H1 (cell line): ENCODE results near the gene SLC37A1. TPM values are rescaled to one million over a fixed set of nuclear protein-coding genes. Genes with fewer than 3 reads are reported as not detected.

Experiments used
- CTCF ChIA-PET: fragments of 300-600 bp; sonication (Branson Sonifier 250); formaldehyde crosslinking; loops from one replicate; lab custom pipeline; 2021; ENCODE audit not compliant: partially characterized antibody; lab: Charles Lee
- POLR2A ChIA-PET: fragments of 300-600 bp; sonication (Branson Sonifier 250); formaldehyde crosslinking; loops from one replicate; lab custom pipeline; 2021; ENCODE audit warnings: inconsistent platforms; ENCODE audit not compliant: partially characterized antibody; lab: Charles Lee
- DNase-seq, 2 experiments: peaks; one replicate each; pipeline versions ENCODE4 v3.0.0 to v3.0.0-alpha.2; 2010 to 2022; ENCODE audit warnings: low spot score in 2 of 2, low read depth in 1 of 2, mixed read lengths in 1 of 2
- FAIRE-seq: peaks from 2 replicates; lab custom pipeline; 2011; peaks lifted over from hg19 to GRCh38; lab: Jason Lieb, UNC
- H2AFZ ChIP-seq: 2 replicates; pipeline ENCODE4 v1.8.1; 2012; ENCODE audit warnings: low read length, inconsistent platforms
- H2AK5ac ChIP-seq: 2 replicates; pipeline ENCODE4 v1.6.1; 2013; ENCODE audit warnings: low read depth, low read length
- H2BK120ac ChIP-seq: replicated peaks from 2 replicates; pipeline ENCODE3; 2013; ENCODE audit warnings: low read depth, low read length, inconsistent platforms
- H2BK12ac ChIP-seq: 2 replicates; pipeline ENCODE4 v1.6.1; 2013; ENCODE audit warnings: low read depth, low read length
- H2BK15ac ChIP-seq: 2 replicates; pipeline ENCODE4 v1.6.1; 2013; ENCODE audit warnings: low read length
- H2BK20ac ChIP-seq: 2 replicates; pipeline ENCODE4 v1.6.1; 2013; ENCODE audit warnings: low read length
- H2BK5ac ChIP-seq: 2 replicates; pipeline ENCODE4 v1.6.1; 2013; ENCODE audit warnings: low read depth, low read length
- H3K14ac ChIP-seq: 2 replicates; pipeline ENCODE4 v1.6.1; 2013; ENCODE audit warnings: inconsistent platforms; ENCODE audit not compliant: insufficient read length
- H3K18ac ChIP-seq: 2 replicates; pipeline ENCODE4 v1.6.1; 2013; ENCODE audit warnings: low read length; ENCODE audit errors: extremely low read depth
- H3K23ac ChIP-seq: 2 replicates; pipeline ENCODE4 v1.6.1; 2013; ENCODE audit warnings: inconsistent platforms; ENCODE audit not compliant: insufficient read length
- H3K23me2 ChIP-seq: 2 replicates; pipeline ENCODE4 v1.6.1; 2013; ENCODE audit warnings: low read depth, low read length
- H3K27ac ChIP-seq: 2 replicates; pipeline ENCODE4 v1.6.1; 2011; ENCODE audit warnings: low read depth, low read length, inconsistent platforms
- H3K27me3 ChIP-seq, 4 experiments: replicated peaks in 1 of 4; 1 replicate in 1 of 4; 2 replicates in 3 of 4; pipeline versions ENCODE4 v1.6.1 to v1.8.1; 2011 to 2013; ENCODE audit warnings: low read length in 3 of 4, mild to moderate bottlenecking in 3 of 4, inconsistent platforms in 2 of 4, mixed read lengths in 2 of 4, moderate library complexity in 1 of 4; ENCODE audit not compliant: control insufficient read depth in 3 of 4, insufficient read depth in 3 of 4; ENCODE audit errors: extremely low read depth in 1 of 4
- H3K36me3 ChIP-seq, 4 experiments: 2 replicates each; pipeline versions ENCODE4 v1.6.1 to v1.8.1; 2011 to 2013; ENCODE audit warnings: mild to moderate bottlenecking in 4 of 4, low read length in 3 of 4, moderate library complexity in 2 of 4, control low read depth in 1 of 4, inconsistent platforms in 1 of 4; ENCODE audit not compliant: insufficient read depth in 4 of 4, control insufficient read depth in 2 of 4
- H3K4ac ChIP-seq: replicated peaks from 2 replicates; pipeline ENCODE3; 2013; ENCODE audit warnings: low read length, low read depth, mixed read lengths, inconsistent platforms; ENCODE audit not compliant: insufficient read length
- H3K4me1 ChIP-seq, 4 experiments: replicated peaks in 1 of 4; 1 replicate in 1 of 4; 2 replicates in 3 of 4; pipeline versions ENCODE4 v1.6.1 to v1.8.1; 2011 to 2013; ENCODE audit warnings: low read length in 3 of 4, inconsistent platforms in 2 of 4, mixed read lengths in 1 of 4; ENCODE audit not compliant: insufficient read depth in 4 of 4, control insufficient read depth in 3 of 4
- H3K4me2 ChIP-seq, 2 experiments: 2 replicates each; pipeline versions ENCODE4 v1.6.1 to v1.8.1; 2011 to 2013; ENCODE audit warnings: low read depth in 2 of 2, low read length in 2 of 2, control low read depth in 1 of 2, inconsistent platforms in 1 of 2, mild to moderate bottlenecking in 1 of 2; ENCODE audit not compliant: insufficient read depth in 1 of 2
- H3K4me3 ChIP-seq, 4 experiments: fragments of 200-600, 300-600 bp in 1 of 4; sonication (generic), shearing (Covaris generic), sonication (Bioruptor Twin) in 1 of 4; 2 replicates each; pipeline versions ENCODE4 v1.5.1 to v1.8.1; 2011 to 2016; ENCODE audit warnings: low read length in 4 of 4, low read depth in 3 of 4, control low read depth in 2 of 4, inconsistent platforms in 2 of 4, mild to moderate bottlenecking in 2 of 4, mixed read lengths in 1 of 4, moderate library complexity in 1 of 4; ENCODE audit not compliant: insufficient read depth in 2 of 4; ENCODE audit errors: extremely low read depth in 1 of 4
- H3K56ac ChIP-seq: replicated peaks from 2 replicates; pipeline ENCODE3; 2013; ENCODE audit warnings: low read depth, mild to moderate bottlenecking, mixed read lengths, low read length, inconsistent platforms; ENCODE audit not compliant: insufficient read length
- H3K79me1 ChIP-seq: 2 replicates; pipeline ENCODE4 v1.6.1; 2013; ENCODE audit warnings: low read depth, low read length, control low read depth
- H3K79me2 ChIP-seq, 2 experiments: 2 replicates each; pipeline versions ENCODE4 v1.6.1 to v1.8.1; 2012 to 2013; ENCODE audit warnings: low read length in 2 of 2, mild to moderate bottlenecking in 2 of 2, inconsistent platforms in 1 of 2; ENCODE audit not compliant: insufficient read depth in 2 of 2, control insufficient read depth in 1 of 2
- H3K9ac ChIP-seq, 4 experiments: replicated peaks in 1 of 4; 1 replicate in 1 of 4; 2 replicates in 3 of 4; pipeline versions ENCODE4 v1.6.1 to v1.8.1; 2011 to 2013; ENCODE audit warnings: low read depth in 3 of 4, low read length in 3 of 4, control low read depth in 2 of 4, mild to moderate bottlenecking in 2 of 4, moderate library complexity in 2 of 4, inconsistent platforms in 1 of 4; ENCODE audit errors: extremely low read depth in 1 of 4
- H3K9me3 ChIP-seq, 2 experiments: 2 replicates each; pipeline versions ENCODE4 v1.6.1 to v1.8.1; 2012 to 2013; ENCODE audit warnings: mild to moderate bottlenecking in 2 of 2, moderate library complexity in 2 of 2, control low read depth in 1 of 2, inconsistent platforms in 1 of 2, low read depth in 1 of 2, low read length in 1 of 2, mixed read lengths in 1 of 2; ENCODE audit not compliant: insufficient read depth in 2 of 2
- H4K20me1 ChIP-seq, 2 experiments: replicated peaks in 1 of 2; 2 replicates each; pipeline versions ENCODE3 to v1.8.1; 2011 to 2013; ENCODE audit warnings: inconsistent platforms in 2 of 2, low read length in 2 of 2, mild to moderate bottlenecking in 1 of 2; ENCODE audit not compliant: insufficient read depth in 2 of 2, control insufficient read depth in 1 of 2
- H4K5ac ChIP-seq: 2 replicates; pipeline ENCODE4 v1.6.1; 2013; ENCODE audit warnings: low read length, low read depth, mixed read lengths, inconsistent platforms; ENCODE audit not compliant: insufficient read length
- H4K8ac ChIP-seq: 2 replicates; pipeline ENCODE4 v1.8.0; 2013; ENCODE audit warnings: mild to moderate bottlenecking, moderate library complexity, low read length, inconsistent platforms; ENCODE audit not compliant: insufficient read depth; ENCODE audit errors: extremely low read depth
- H4K91ac ChIP-seq: replicated peaks from 2 replicates; pipeline ENCODE3; 2013; ENCODE audit warnings: low read length, mixed read lengths, inconsistent platforms; ENCODE audit not compliant: insufficient read length
- CREB1 ChIP-seq: IDR thresholded peaks from 2 replicates; pipeline ENCODE4 v1.6.1; 2012; ENCODE audit warnings: inconsistent platforms
- SUZ12 ChIP-seq: fragments of 200-600 bp; sonication (generic); IDR thresholded peaks from 2 replicates; pipeline ENCODE4 v1.6.1; 2012; ENCODE audit warnings: mild to moderate bottlenecking, inconsistent platforms, low read length, moderate library complexity, mixed read lengths
- TAF7 ChIP-seq: optimal IDR thresholded peaks from 2 replicates; pipeline ENCODE3; 2011; ENCODE audit warnings: low read depth, mild to moderate bottlenecking, inconsistent platforms, low read length, moderate library complexity, borderline replicate concordance
- WGBS, 2 experiments: shearing (Covaris generic) in 1 of 2; methylation state at CpG; one replicate each; pipeline versions ENCODE4 v1.1.6 to v1.1.7; 2013 to 2015; ENCODE audit warnings: low lambda C conversion rate in 2 of 2, mixed read lengths in 2 of 2, inconsistent platforms in 1 of 2, low coverage in 1 of 2, missing lambda C conversion rate in 1 of 2; ENCODE audit not compliant: insufficient replicate concordance in 2 of 2, insufficient coverage in 1 of 2, insufficient read length in 1 of 2; ENCODE audit errors: extremely low coverage in 1 of 2, missing lambda C conversion rate in 1 of 2; 5-methylcytosine and 5-hydroxymethylcytosine counted together
- polyA plus RNA-seq, 7 experiments: library from polyadenylated mRNA; depleted of rRNA in 3 of 7; stranded (reverse) in 5 of 7; unstranded in 2 of 7; fragments of >200 nt in 5 of 7; fragments of 200-250 nt in 2 of 7; gene quantifications; 1 replicate in 5 of 7; 2 replicates in 1 of 7; 4 replicates in 1 of 7; pipeline versions ENCODE4 v1.2.1 to v1.2.3, GENCODE V29; 2011 to 2013; ENCODE audit warnings: missing spikeins in 2 of 7, mixed read lengths in 2 of 7
- total RNA-seq: library from RNA; stranded (reverse); fragmentation: NEBNext Ultra II Directional; extraction: Animal tissue kit (Norgen Biotek cat#: 25700); gene quantifications from 2 replicates; pipeline ENCODE4 v1.2.1, GENCODE V29; 2021

SLC37A1 gene
- total and polyA plus RNA-seq, 2 of the 8 experiments (the other 6 are each of a cell fraction or from before 2014, with no cell fraction given): 15.6 to 30.9 TPM

DNA sequence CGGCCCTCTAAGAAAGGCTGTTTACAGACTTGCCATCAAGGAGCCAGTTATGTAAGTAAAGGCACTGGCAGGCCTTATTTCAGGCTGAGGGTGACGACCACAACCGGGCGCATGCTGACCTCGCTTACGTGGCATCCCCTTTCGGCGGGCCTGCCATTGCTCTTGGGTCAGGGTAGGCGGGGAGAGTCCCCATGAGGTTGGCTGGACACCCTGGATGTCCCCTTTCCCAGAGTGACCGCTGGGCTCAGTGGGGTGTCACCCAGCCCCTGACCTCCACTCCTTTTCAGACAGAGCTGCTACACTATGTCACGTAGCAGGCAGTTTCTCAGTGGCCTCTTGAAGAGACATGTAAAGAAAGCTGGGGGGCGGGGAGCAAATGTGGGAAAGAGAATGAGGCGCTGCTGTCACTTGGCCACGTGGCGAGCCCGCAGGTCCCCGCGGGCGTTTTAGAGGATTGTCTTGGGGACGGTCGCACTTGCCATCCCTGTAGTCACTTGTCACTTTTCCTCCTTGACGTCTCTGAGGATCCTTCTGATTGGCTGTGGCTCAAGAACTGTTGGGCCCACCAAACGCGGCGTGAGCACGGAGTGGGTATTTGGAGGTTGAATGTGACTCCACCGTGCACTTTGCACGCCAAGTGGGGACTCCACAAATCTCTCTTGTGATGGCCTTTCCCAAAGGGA lies 42.2 kb downstream of the SLC37A1 start:
- H4K20me1 ChIP-seq: no peaks in the 10 kb centered on the region
- H2BK15ac ChIP-seq: no peak overlapping the region
- H2AFZ ChIP-seq: no peak overlapping the region
- H3K9ac ChIP-seq: no peak overlapping the region
- H2BK5ac ChIP-seq: no peak overlapping the region
- no peak overlapping the region for H3K23ac ChIP-seq
- H3K4ac ChIP-seq: no peak overlapping the region
- FAIRE-seq: no peak
- DNase-seq: no peak
- TF ChIP-seq TAF7 (no peak), SUZ12 (no peak), CREB1 (no peak)
- TF ChIP-seq, all 59 proteins: peak for 0
- Histone ChIP-seq H3K9me3 (no peaks in the 10 kb centered on the region), H3K18ac (no peak overlapping the region), H3K27me3 (no peaks in the 10 kb centered on the region; a peak in 1 of 7 replicates), H2BK12ac (no peak overlapping the region), H3K56ac (no peak overlapping the region), H3K4me1 (peaks cover 0 to 5% (median 0%) of the 10 kb centered on the region in 4 experiments; a peak in 3 of 7 replicates), H3K4me3 (no peak overlapping the region), H3K79me2 (no peaks in the 10 kb centered on the region), H3K23me2 (no peaks in the 10 kb centered on the region), H3K36me3 (peaks cover 0 to 6% (median 0%) of the 10 kb centered on the region in 4 experiments; a peak in 3 of 8 replicates), H2AK5ac (no peak overlapping the region), H4K8ac (no peak overlapping the region), H3K79me1 (no peaks in the 10 kb centered on the region), H2BK20ac (no peak overlapping the region), H2BK120ac (no peak overlapping the region), H3K4me2 (no peak overlapping the region), H3K14ac (no peak overlapping the region), H4K91ac (no peak overlapping the region), H3K27ac (no peak overlapping the region), H4K5ac (no peak overlapping the region)
- ChIA-PET POLR2A (no interaction called here), CTCF (interaction anchor here (0.6 kb wide), 1 partner anchor 26 kb away, joined by 3 read pairs; no protein-coding TSS in a partner anchor)
- WGBS, 2 experiments: 89% methylated on average over 28 of the region's 28 CpGs; no CpG with 5 or more reads in 1 of the 2 experiments
